ENCODE results near the gene MIOX. TPM values are rescaled to one million over a fixed set of nuclear protein-coding genes. Genes with fewer than 3 reads are reported as not detected.

MIOX gene
- total RNA-seq, 1 experiment from 2014 or later = not detected

DNA sequence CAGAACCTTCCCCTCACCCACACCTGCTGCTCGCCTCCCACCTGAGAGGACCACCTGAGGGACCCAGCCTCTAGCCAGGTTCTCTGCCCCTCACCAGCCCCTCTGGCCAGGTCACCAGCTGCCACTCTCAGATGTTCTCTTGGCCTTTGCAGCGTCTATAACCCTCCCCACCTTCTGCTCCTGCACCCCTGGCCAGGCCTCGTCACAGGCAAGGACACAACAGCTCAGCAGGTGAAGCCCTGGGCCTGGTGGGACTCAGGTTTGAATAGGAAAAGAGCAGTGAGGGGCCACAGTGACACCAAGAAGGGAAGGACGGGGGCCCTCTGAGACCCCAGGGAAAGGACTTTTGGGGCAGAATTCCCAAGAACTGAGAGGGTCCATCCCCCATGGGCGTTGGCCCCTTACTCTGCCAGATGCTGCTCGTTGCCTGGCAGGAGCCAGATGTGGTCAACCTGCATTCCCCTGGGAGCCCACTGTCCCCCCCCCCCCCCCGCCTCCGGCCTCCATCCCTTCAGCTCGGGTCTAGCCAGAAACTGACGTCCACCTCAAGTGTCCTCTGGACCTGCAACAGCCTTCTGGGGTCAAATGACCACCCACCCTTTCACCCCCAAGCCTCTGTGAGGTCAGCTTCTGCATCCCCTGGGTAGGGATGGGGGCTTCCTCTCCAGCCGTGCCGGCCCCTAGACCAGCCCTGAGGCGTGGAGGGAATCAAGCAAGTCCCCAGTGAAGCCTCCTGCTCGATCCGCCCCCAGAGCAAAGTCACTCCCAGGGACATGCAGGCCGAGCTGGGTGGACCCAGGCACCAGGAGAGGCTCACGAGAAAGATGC, 40.6 kb upstream of the MIOX start:
- H3K4me3 Mint-ChIP-seq (ENCODE audit: unreplicated experiment) = no peak overlapping the region
- no peaks in the 10 kb centered on the region for H3K4me1 ChIP-seq
- DNase-seq = no peak
- H3K36me3 ChIP-seq (ENCODE audit: control insufficient read depth, insufficient read depth, low read length) = no peaks in the 10 kb centered on the region
- H3K27me3 ChIP-seq (replicated peaks; ENCODE audit: control insufficient read depth, insufficient read depth, low read length) = no peaks in the 10 kb centered on the region
- H3K36me3 Mint-ChIP-seq (ENCODE audit: insufficient read depth, unreplicated experiment) = peaks cover 97% of the 10 kb centered on the region
- BruUV-seq (replicated peaks) = no TSS peak
- no peaks in the 10 kb centered on the region for H3K9me3 ChIP-seq
- H3K4me1 Mint-ChIP-seq (ENCODE audit: low read depth, unreplicated experiment) = no peaks in the 10 kb centered on the region
- POLR2A ChIA-PET = no interaction called here
- H3K4me3 ChIP-seq (ENCODE audit: low read depth, low read length) = no peak overlapping the region
- TF ChIP-seq, protein P1, sequence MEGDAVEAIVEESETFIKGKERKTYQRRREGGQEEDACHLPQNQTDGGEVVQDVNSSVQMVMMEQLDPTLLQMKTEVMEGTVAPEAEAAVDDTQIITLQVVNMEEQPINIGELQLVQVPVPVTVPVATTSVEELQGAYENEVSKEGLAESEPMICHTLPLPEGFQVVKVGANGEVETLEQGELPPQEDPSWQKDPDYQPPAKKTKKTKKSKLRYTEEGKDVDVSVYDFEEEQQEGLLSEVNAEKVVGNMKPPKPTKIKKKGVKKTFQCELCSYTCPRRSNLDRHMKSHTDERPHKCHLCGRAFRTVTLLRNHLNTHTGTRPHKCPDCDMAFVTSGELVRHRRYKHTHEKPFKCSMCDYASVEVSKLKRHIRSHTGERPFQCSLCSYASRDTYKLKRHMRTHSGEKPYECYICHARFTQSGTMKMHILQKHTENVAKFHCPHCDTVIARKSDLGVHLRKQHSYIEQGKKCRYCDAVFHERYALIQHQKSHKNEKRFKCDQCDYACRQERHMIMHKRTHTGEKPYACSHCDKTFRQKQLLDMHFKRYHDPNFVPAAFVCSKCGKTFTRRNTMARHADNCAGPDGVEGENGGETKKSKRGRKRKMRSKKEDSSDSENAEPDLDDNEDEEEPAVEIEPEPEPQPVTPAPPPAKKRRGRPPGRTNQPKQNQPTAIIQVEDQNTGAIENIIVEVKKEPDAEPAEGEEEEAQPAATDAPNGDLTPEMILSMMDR (IDR thresholded peaks at IDR 0.05; ENCODE audit: insufficient read depth in 1 of 2, low read depth in 1 of 2, low read length in 1 of 2, severe bottlenecking in 1 of 2, unreplicated experiment in 1 of 2) = no peak
- intact Hi-C loops (cut with micrococcal nuclease; ENCODE audit: unreplicated experiment) = no loop called here
- no peaks in the 10 kb centered on the region for H3K27me3 Mint-ChIP-seq (ENCODE audit: insufficient read depth, unreplicated experiment)
- CTCF ChIA-PET = no interaction called here
- H3K27ac Mint-ChIP-seq (ENCODE audit: unreplicated experiment) = no peak overlapping the region
- H3K9me3 Mint-ChIP-seq (ENCODE audit: unreplicated experiment) = no peaks in the 10 kb centered on the region

GRCh38 chr22:50446708-50447575, 39.7 kb upstream of the MIOX start:
- H3K27me3 ChIP-seq (replicated peaks; ENCODE audit: control insufficient read depth, insufficient read depth, low read length) = no peaks in the 10 kb centered on the region
- no peaks in the 10 kb centered on the region for H3K36me3 ChIP-seq (ENCODE audit: control insufficient read depth, insufficient read depth, low read length)
- Mint-ChIP-seq H3K27me3 (ENCODE audit: insufficient read depth, unreplicated experiment) (no peaks in the 10 kb centered on the region), H3K36me3 (ENCODE audit: insufficient read depth, unreplicated experiment) (peaks cover 95% of the 10 kb centered on the region), H3K4me1 (ENCODE audit: low read depth, unreplicated experiment) (no peaks in the 10 kb centered on the region), H3K27ac (ENCODE audit: unreplicated experiment) (no peak overlapping the region), H3K9me3 (ENCODE audit: unreplicated experiment) (no peaks in the 10 kb centered on the region), H3K4me3 (ENCODE audit: unreplicated experiment) (no peak overlapping the region)
- ChIA-PET POLR2A (no interaction called here), CTCF (no interaction called here)
- no TSS peak for BruUV-seq (replicated peaks)
- H3K4me3 ChIP-seq (ENCODE audit: low read depth, low read length) = no peak overlapping the region
- DNase-seq = no peak
- H3K4me1 ChIP-seq = no peaks in the 10 kb centered on the region
- no peaks in the 10 kb centered on the region for H3K9me3 ChIP-seq
- intact Hi-C loops (cut with micrococcal nuclease; ENCODE audit: unreplicated experiment) = no loop called here
- TF ChIP-seq, protein P1 (IDR thresholded peaks at IDR 0.05; ENCODE audit: insufficient read depth in 1 of 2, low read depth in 1 of 2, low read length in 1 of 2, severe bottlenecking in 1 of 2, unreplicated experiment in 1 of 2) = no peak

DNA sequence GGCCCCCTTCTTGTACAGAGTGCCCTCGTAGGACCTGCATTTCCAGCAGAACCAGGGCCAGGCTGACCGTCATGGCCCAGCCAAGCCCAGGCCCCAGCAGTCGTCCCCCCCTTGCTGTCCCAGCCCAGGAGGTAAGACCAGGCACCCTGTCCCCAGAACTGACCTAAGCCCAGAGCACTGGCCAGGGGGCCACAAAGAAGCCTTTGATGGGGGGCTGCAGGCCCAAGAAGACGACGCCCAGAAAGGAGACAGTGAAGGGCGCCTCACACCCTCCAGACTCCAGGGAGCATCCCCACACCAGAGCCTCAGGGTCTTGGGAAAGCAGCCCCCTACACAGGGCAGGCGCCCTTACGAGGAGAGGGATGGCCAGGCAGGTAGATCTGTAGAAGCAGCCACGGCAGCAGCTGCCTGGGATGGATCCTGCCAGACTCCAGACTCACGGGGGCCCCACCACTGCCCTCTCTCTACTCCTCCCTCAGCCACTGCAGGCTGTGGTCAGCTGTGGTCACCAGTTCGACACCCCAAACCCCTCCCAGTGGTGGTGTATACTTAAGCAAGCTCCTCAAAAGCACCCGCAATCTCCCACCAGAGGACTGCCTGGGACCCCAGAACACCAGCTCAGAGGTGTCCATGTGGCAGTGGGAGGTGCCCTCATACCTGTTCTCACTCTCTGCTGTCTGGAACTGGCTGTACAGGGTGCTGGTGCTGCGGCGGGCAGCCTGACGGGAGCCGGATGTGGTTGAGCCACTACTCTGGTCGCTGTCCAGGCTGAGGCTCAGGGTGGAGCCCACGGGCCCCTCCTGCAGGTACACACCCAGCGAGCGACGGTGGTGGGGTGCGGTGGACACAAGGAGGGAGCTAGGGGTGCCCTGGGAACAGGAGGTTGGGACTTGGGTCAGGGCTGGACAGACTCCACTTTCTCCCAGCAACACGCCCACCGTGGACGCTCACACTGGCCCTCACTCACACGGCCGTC, 38.8 kb upstream of the MIOX start:
- TF ChIP-seq, protein P1 (IDR thresholded peaks at IDR 0.05; ENCODE audit: insufficient read depth in 1 of 2, low read depth in 1 of 2, low read length in 1 of 2, severe bottlenecking in 1 of 2, unreplicated experiment in 1 of 2) = no peak
- Mint-ChIP-seq H3K36me3 (ENCODE audit: insufficient read depth, unreplicated experiment) (peaks cover 90% of the 10 kb centered on the region), H3K4me3 (ENCODE audit: unreplicated experiment) (no peak overlapping the region), H3K4me1 (ENCODE audit: low read depth, unreplicated experiment) (no peaks in the 10 kb centered on the region), H3K27me3 (ENCODE audit: insufficient read depth, unreplicated experiment) (no peaks in the 10 kb centered on the region), H3K27ac (ENCODE audit: unreplicated experiment) (peak overlapping the region; percentile 22), H3K9me3 (ENCODE audit: unreplicated experiment) (no peaks in the 10 kb centered on the region)
- no peaks in the 10 kb centered on the region for H3K4me1 ChIP-seq
- H3K4me3 ChIP-seq (ENCODE audit: low read depth, low read length) = no peak overlapping the region
- no TSS peak for BruUV-seq (replicated peaks)
- intact Hi-C loops (cut with micrococcal nuclease; ENCODE audit: unreplicated experiment) = no loop called here
- H3K9me3 ChIP-seq = no peaks in the 10 kb centered on the region
- H3K27me3 ChIP-seq (replicated peaks; ENCODE audit: control insufficient read depth, insufficient read depth, low read length) = no peaks in the 10 kb centered on the region
- CTCF ChIA-PET = no interaction called here
- no peaks in the 10 kb centered on the region for H3K36me3 ChIP-seq (ENCODE audit: control insufficient read depth, insufficient read depth, low read length)
- no peak for DNase-seq
- POLR2A ChIA-PET = no interaction called here

Measured in Caco-2 (cell line).